GM12872 (cell line): ENCODE data around the gene RAB6B.

Experiments used
- TF ChIP-seq, protein P1 (sequence below): IDR thresholded peaks from 3 replicates; pipeline ENCODE4 v1.5.1; 2011; ENCODE audit warnings: low read depth, mild to moderate bottlenecking, low read length, moderate library complexity; ENCODE audit not compliant: insufficient read depth

RAB6B gene

DNA sequence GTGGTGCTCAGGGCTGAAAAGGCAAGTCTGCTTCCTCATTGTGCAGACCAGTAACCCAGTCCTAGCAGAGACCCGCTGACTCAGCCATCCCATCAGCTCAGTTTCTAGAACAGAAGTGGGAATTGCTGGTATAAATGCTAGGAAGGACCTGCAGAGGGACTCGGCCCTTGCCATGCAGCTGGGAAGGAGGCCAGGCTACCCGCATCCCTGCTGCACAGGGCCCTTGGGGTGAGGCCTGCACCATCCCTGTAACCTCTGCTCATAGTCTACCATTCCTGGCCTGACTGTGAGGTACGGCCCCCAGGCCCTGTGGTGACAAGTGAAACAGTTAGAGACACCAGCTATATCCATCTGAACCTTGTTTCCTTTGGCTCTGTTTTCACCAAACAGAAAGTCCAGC is 23.5 kb downstream of the RAB6B start:
- TF ChIP-seq, protein P1, sequence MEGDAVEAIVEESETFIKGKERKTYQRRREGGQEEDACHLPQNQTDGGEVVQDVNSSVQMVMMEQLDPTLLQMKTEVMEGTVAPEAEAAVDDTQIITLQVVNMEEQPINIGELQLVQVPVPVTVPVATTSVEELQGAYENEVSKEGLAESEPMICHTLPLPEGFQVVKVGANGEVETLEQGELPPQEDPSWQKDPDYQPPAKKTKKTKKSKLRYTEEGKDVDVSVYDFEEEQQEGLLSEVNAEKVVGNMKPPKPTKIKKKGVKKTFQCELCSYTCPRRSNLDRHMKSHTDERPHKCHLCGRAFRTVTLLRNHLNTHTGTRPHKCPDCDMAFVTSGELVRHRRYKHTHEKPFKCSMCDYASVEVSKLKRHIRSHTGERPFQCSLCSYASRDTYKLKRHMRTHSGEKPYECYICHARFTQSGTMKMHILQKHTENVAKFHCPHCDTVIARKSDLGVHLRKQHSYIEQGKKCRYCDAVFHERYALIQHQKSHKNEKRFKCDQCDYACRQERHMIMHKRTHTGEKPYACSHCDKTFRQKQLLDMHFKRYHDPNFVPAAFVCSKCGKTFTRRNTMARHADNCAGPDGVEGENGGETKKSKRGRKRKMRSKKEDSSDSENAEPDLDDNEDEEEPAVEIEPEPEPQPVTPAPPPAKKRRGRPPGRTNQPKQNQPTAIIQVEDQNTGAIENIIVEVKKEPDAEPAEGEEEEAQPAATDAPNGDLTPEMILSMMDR: no peak

DNA sequence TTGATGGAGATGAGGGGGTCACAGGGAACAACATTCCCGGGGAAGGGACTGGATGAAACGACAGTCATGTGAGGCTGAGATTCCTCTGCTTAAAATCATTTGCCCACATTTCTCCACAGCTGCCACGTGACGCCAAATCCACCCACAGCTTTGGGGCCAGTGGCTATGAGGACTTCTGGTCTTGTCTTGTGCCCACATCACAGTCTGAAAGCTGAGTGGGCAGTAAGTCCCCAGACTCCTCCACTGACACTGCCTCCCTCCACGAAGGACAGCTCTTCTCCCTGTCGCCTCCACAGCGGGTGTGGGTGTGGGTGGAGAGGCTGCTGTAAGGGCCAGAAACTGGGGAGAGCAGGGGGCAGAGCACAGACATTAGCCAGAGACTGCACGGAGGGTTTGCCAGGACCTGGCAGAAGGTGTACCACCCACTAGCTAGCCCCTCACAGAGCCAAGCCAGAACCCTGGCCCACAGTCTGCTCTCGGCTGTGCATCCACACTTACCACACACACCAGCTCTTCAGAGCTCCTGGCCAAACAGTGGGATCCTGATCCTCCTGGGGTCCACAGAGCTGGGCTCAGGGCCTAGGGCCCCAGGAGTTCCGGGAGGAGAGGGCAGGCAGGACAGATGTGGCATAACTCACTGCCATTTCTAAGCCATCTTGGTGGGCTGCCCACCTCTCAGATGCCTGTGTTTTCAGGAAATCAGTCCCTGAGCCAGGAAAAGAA is 24.2 kb downstream of the RAB6B start:
- TF ChIP-seq, protein P1: no peak

DNA sequence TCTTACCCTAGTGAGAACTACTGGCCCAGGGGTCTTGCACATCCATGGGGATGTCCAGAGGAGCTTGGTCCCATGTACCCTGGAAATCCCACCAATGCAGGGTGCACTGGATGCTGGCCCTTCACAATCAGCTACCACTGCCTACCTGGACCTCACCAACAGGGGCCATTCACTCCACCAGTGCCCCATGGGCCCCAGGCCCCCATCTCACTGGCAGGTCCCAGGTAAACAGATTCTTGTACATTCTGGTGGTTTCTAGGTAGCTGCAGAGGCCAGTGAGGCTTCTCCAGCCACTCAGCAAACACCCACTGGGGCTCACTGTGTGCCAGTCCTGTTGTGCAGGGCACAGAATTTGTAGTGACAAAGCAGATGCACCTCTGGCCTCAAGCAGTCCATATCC is 24.9 kb downstream of the RAB6B start:
- TF ChIP-seq, protein P1: no peak

DNA sequence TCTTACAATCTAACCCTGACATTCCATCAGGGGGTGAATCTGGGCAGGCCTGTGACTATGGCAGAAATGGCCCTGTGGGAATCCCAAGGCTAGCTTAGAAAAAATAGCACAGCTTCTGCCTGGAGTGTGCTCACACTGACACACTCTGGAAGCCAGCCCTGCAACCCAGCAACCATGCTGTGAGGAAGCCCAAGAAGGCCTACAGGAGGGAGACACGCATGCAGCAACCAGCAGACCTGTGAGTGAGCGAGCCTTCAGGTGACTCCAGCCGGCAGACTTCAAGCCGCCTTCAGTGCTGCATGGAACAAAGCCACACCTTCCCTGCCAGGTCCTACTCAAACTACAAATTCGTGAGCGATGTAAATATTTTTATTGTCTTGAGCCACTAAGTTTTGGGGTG is 26.1 kb downstream of the RAB6B start:
- TF ChIP-seq, protein P1: no peak

DNA sequence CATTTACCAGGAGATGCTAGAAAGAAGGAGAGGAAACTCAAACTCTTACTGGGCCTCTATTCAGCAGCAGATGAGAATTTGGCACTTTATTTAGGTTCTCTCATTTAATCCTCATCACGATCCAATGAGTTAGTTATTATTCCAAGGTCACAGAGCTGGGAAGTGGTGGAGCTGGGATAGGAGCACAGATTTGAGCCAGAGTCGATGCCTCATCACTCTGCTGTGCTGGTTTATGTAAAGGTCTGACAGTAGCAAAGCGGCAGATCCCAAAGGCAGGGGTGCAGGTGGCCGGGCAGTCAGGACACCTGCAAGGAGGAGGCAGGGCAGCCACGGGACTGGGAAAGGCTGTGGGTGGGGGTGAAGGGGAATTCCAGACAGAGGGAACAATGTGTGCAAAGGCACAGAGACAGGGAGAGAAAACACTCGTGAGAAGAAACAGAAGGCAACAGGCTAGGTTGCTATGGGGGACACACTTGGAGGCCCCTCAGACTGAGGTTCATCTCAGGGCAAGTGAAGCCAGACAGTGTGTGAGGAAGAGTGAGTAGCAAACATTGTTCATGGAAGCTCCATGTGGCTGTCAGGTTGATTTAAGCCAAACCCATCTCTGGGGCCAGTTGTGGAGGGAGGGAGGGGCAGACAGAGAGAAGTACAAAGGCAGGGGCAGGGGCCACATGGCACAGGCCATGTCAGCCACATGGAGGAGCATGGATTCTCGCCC is 26.8 kb downstream of the RAB6B start:
- TF ChIP-seq, protein P1: no peak

DNA sequence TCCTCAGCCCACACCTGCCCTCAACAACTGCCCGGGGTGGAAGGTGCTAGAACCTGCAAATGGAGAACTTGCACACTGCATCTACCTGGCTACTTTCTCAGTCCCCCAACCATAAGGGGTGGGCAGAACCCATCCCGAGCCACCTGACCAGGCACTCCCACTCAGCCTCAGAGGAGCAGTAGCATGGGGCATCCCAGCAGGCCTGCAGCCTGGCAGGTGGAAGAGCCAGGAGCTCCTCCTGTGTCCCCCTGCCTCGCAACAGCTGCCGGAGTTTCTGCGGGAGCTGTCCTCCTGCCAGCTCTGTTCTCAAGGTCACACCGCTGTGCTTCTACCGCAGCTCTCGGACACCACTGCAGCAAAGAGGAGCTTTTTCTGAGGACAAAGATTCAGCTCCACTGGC is 27.5 kb downstream of the RAB6B start:
- TF ChIP-seq, protein P1: no peak

DNA sequence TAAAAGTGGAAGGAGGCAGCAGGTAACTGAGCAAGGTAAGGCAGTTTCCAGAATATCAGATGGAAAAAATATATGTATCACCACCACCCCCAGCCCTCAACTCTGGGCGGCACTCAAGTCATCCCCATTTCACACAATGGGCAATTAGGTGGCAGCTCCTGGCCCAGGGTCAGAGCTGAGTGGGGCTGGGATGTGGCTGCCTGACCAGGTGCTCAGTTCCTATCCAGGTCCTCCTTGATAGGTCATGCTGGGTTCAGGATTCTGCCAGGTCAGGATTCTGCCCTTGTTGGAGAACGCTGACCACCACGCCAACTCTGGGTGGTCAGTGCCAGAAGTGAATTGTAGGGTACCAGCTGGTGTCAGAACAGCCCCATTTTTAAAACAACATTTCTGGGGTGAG is 29.5 kb downstream of the RAB6B start:
- TF ChIP-seq, protein P1: no peak
